Activated CD4-positive, alpha-beta T cell treated with anti-CD3 and anti-CD28 coated beads, Interleukin-2, amount 10 ng/mL, durations not matched to agents 7 days and 5 days (primary cell): ENCODE measurements around the gene KPNA6. TPM values are rescaled to one million over a fixed set of nuclear protein-coding genes. Genes with fewer than 3 reads are reported as not detected.
"Not testable (repeated sequence)": the region's sequence is repeated elsewhere in the genome, so short reads cannot be mapped to it uniquely, and the experiment has no call there.

ENCODE experiments used
- CTCF ChIA-PET: fragments of 350-600 bp; sonication (Branson Sonifier 250); formaldehyde crosslinking; loops from one replicate; lab custom pipeline; 2021; ENCODE audit warnings: antibody characterized with exemption; lab: Charles Lee
- POLR2A ChIA-PET: fragments of 350-600 bp; sonication (Branson Sonifier 250); formaldehyde crosslinking; loops from one replicate; lab custom pipeline; 2021; ENCODE audit warnings: antibody characterized with exemption; lab: Charles Lee
- DNase-seq: peaks from one replicate; pipeline ENCODE4 v3.0.0-alpha.2; 2020
- H3K27ac Mint-ChIP-seq: one replicate; pipeline ENCODE4 v1.8.0; 2021; ENCODE audit warnings: mild to moderate bottlenecking, moderate library complexity, mixed read lengths
- H3K27me3 Mint-ChIP-seq: one replicate; pipeline ENCODE4 v1.8.0; 2021; ENCODE audit warnings: mixed read lengths
- H3K36me3 Mint-ChIP-seq: one replicate; pipeline ENCODE4 v1.8.0; 2021; ENCODE audit warnings: low read depth, mixed read lengths
- H3K4me1 Mint-ChIP-seq: one replicate; pipeline ENCODE4 v1.8.0; 2021; ENCODE audit warnings: mixed read lengths
- H3K4me3 Mint-ChIP-seq: one replicate; pipeline ENCODE4 v1.8.0; 2021; ENCODE audit warnings: mild to moderate bottlenecking, moderate library complexity, mixed read lengths
- H3K9me3 Mint-ChIP-seq: one replicate; pipeline ENCODE4 v1.8.0; 2021; ENCODE audit warnings: mixed read lengths
- total RNA-seq, 2 experiments: library from RNA; stranded (reverse); gene quantifications; one replicate each; pipeline ENCODE4 v1.2.3, GENCODE V29; 2021

The KPNA6 gene
- total RNA-seq, 2 experiments from 2014 or later: 64.8 to 64.9 TPM

DNA sequence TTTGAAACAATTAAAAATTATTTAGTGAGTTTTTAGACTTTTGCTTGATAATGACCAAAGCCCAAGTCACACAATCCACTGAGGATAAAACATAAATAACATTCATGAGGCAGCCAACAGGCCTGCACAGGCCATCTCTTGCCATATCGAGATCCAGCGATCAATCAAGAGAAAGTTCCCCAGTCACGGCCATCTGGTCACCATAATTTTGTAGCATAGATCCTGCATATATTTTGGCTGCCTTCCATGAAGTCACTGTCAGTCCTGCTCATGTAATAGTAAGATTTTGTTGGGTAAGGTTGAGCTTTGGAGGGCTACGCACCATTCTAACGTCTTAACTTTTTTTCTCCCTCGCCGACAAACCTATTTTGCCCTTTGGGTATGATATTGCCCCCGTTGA is 17.5 kb downstream of the KPNA6 start:
- Mint-ChIP-seq H3K4me1 (peaks cover 52% of the 10 kb centered on the region), H3K9me3 (no peaks in the 10 kb centered on the region), H3K27ac (no peak overlapping the region), H3K27me3 (no peaks in the 10 kb centered on the region), H3K4me3 (no peak overlapping the region), H3K36me3 (peaks cover 11% of the 10 kb centered on the region)
- POLR2A ChIA-PET: no interaction called here
- CTCF ChIA-PET: interaction anchor here (1.3 kb wide), 1 partner anchor 16 kb away, joined by 4 read pairs; no protein-coding TSS in a partner anchor
- no peak for DNase-seq

DNA sequence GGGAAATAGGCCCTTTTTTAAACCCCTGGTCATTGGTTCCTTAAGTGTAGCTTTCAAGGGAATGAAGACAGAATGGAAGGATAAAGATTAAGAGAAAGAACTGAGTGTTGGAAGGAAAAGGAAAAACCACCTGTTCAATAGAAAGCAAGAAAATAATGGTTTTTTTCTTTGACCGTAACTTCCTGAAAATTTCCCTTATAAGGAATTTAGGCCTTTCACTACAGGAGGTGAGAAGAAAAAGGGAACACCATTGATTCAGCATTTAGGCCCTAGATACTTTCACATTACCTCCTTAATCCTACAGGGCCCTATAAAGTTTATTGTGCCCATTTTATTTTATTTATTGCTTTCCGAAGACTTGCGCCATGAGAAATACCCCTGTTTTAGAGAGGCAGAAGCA is 18.9 kb downstream of the KPNA6 start:
- ChIA-PET CTCF (interaction anchor here (1.0 to 1.9 kb wide), 3 partner anchors 14 to 19 kb away, joined by 3 to 4 read pairs (median 3); partner anchors contain the start of gene KPNA6), POLR2A (no interaction called here)
- no peak overlapping the region for H3K4me3 Mint-ChIP-seq
- no peak for DNase-seq
- no peaks in the 10 kb centered on the region for H3K9me3 Mint-ChIP-seq
- no peak overlapping the region for H3K27ac Mint-ChIP-seq
- H3K4me1 Mint-ChIP-seq: peaks cover 43% of the 10 kb centered on the region
- H3K36me3 Mint-ChIP-seq: peaks cover 14% of the 10 kb centered on the region
- no peaks in the 10 kb centered on the region for H3K27me3 Mint-ChIP-seq

DNA sequence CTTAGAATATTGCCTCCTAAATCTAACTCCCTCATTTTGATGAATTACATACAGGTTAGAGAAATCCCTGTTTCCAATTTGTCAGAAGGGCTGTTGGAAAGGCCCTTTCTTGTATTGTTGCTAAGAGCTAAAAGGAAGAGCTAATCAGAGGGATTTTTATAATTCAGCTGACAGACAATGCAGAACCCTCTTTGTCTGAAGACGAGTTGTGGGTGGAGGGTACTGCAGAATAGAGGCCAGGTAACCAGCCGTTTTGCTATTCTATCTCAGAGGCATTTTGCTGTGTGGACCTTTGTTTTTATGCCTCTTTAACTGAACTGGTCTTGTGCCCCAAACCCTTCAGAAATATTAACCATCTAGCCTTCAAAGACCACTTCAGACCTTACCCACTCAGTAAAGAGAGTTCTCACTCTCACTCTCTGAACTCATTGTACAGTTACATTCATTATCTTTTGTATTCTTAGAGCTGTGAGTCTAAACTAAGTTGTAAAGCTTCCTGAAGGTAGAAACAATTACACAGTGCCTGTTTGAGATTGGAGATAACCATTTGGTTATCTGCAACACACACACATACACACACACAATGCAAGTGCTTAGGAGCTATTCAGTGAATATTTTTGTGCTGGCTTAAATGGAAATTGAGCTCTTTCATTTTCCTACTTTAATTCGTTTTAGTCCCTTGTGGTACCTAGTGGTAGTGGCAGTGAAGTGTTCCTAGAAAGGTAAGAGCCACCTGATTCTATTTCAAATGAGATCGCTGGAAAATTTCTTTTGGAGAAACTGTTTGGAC is 19.7 kb downstream of the KPNA6 start:
- Mint-ChIP-seq H3K36me3 (peaks cover 10% of the 10 kb centered on the region), H3K4me3 (no peak overlapping the region), H3K4me1 (peaks cover 34% of the 10 kb centered on the region), H3K27ac (no peak overlapping the region), H3K27me3 (no peaks in the 10 kb centered on the region), H3K9me3 (no peaks in the 10 kb centered on the region)
- CTCF ChIA-PET: interaction anchor here (0.6 to 1.9 kb wide), 4 partner anchors 15 to 130 kb away, joined by 3 to 4 read pairs (median 3); no protein-coding TSS in a partner anchor
- DNase-seq: no peak
- POLR2A ChIA-PET: no interaction called here

DNA sequence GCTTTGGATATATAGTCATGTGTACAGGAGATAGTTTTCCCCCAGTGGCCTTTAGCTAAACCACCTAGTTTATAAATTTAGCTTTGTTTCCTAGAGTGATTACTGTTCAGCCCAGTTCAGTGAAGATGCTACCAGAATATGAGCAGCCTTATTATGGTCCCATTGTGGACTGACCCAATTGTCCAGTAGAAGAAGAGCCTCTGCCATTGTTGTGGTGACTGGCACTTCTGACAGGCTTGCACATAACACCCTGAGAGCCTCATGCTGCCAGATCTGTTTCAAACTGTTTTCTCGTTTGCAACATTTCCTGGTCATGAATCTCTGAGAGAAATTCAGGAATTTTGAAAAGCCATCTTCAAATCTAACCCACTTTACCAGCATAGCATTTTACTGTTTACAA is 20.6 kb downstream of the KPNA6 start:
- POLR2A ChIA-PET: no interaction called here
- Mint-ChIP-seq H3K27me3 (no peaks in the 10 kb centered on the region), H3K36me3 (peaks cover 11% of the 10 kb centered on the region), H3K9me3 (no peaks in the 10 kb centered on the region), H3K4me1 (peaks cover 26% of the 10 kb centered on the region), H3K4me3 (no peak overlapping the region), H3K27ac (no peak overlapping the region)
- CTCF ChIA-PET: interaction anchor here (1.1 to 1.9 kb wide), 3 partner anchors 16 to 24 kb away, joined by 3 to 4 read pairs (median 3); no protein-coding TSS in a partner anchor
- no peak for DNase-seq

DNA sequence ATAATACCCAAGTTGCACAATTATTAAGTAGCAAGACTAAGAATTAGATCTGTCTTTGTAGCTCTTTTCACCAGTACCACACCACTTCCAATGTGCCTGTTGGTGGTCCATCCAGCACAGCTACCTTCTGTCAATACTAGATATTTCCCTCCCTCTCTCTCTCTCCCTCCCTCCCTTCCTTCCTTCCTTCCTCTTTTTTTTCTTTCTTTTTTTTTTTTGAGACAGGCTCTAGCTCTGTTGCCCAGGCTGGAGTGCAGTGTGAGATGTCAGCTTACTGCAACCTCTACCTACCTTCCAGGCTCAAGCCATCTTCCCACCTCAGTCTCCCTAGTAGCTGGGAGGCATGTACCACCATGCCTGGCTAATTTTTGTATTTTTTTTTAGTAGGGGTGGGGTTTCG is 21.1 kb downstream of the KPNA6 start:
- peaks cover 26% of the 10 kb centered on the region for H3K4me1 Mint-ChIP-seq
- no peaks in the 10 kb centered on the region for H3K9me3 Mint-ChIP-seq
- peaks cover 11% of the 10 kb centered on the region for H3K36me3 Mint-ChIP-seq
- no peak for DNase-seq
- H3K27ac Mint-ChIP-seq: no peak overlapping the region
- H3K27me3 Mint-ChIP-seq: no peaks in the 10 kb centered on the region
- POLR2A ChIA-PET: no interaction called here
- CTCF ChIA-PET: interaction anchor here (0.6 to 1.9 kb wide), 3 partner anchors 16 to 300 kb away, joined by 4 to 5 read pairs (median 4); no protein-coding TSS in a partner anchor
- H3K4me3 Mint-ChIP-seq: no peak overlapping the region

DNA sequence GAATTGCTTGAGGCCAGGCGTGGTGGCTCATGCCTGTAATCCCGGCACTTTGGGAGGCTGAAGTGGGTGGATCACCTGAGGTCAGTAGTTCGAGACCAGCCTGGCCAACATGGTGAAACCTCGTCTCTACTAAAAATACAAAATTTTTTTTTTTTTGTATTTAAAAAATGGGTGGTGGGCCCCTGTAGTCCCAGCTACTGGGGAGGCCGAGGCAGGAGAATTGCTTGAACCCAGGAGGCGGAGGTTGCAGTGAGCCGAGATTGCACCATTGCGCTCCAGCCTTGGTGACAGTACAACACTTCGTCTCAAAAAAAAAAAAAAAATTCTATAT is 26.1 kb downstream of the KPNA6 start:
- POLR2A ChIA-PET, H3K27ac Mint-ChIP-seq, DNase-seq, H3K4me3 Mint-ChIP-seq, H3K9me3 Mint-ChIP-seq, H3K27me3 Mint-ChIP-seq: not testable (repeated sequence)
- H3K4me1 Mint-ChIP-seq: peaks cover 18% of the 10 kb centered on the region
- CTCF ChIA-PET: interaction anchor here (0.6 to 1.0 kb wide), 4 partner anchors 12 to 451 kb away, joined by 3 to 4 read pairs (median 3); no protein-coding TSS in a partner anchor
- H3K36me3 Mint-ChIP-seq: peaks cover 26% of the 10 kb centered on the region

DNA sequence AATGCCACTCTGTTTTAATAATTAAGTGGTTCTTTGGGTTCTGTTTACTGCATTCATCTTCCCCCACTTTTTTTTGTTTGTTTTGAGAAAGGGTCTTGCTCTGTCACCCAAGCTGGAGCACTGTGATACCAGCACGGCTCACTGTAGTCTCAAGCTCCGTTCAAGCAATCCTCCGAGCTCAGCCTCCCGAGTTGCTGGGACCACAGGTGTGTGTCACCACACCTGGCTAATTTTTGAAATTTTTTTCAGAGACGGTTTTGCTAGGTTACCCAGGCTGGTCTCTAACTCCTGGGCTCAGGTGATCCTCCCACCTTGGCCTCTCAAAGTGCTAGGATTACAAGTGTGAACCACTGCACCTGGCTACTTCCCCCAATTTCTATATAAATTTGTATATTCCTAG is 29.3 kb downstream of the KPNA6 start:
- ChIA-PET POLR2A (interaction anchor here (0.6 kb wide), 1 partner anchor 1393 kb away, joined by 4 read pairs; no protein-coding TSS in a partner anchor), CTCF (interaction anchor here (1.6 kb wide), 1 partner anchor 29 kb away, joined by 6 read pairs; the partner anchor contains the start of gene KPNA6)
- no peaks in the 10 kb centered on the region for H3K27me3 Mint-ChIP-seq
- peaks cover 3% of the 10 kb centered on the region for H3K9me3 Mint-ChIP-seq
- H3K27ac Mint-ChIP-seq: no peak overlapping the region
- no peak overlapping the region for H3K4me3 Mint-ChIP-seq
- no peak for DNase-seq
- peaks cover 27% of the 10 kb centered on the region for H3K4me1 Mint-ChIP-seq
- H3K36me3 Mint-ChIP-seq: peaks cover 24% of the 10 kb centered on the region

DNA sequence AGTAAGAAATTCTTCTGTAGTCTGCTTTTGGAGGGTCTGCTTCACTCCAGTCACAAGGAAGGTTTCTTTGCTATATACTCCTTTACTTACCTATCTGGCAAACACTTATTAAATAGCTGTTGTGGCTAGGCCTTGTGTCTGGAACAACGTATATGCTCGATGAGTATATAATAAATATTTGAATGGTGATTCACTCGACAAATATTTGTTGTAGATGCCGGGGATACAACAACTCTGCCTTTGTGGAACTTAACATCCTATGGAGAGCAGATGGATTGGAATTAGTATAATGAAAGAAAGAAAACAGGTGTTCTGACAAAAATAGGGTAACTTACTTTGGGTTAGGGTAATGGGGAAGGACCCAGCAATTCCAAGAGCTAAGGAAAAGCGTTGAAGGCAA is 31.1 kb downstream of the KPNA6 start:
- H3K4me1 Mint-ChIP-seq: peaks cover 33% of the 10 kb centered on the region
- no peak for DNase-seq
- no peak overlapping the region for H3K27ac Mint-ChIP-seq
- H3K9me3 Mint-ChIP-seq: peaks cover 3% of the 10 kb centered on the region
- H3K36me3 Mint-ChIP-seq: peaks cover 24% of the 10 kb centered on the region
- ChIA-PET CTCF (no interaction called here), POLR2A (no interaction called here)
- H3K4me3 Mint-ChIP-seq: no peak overlapping the region
- no peaks in the 10 kb centered on the region for H3K27me3 Mint-ChIP-seq

DNA sequence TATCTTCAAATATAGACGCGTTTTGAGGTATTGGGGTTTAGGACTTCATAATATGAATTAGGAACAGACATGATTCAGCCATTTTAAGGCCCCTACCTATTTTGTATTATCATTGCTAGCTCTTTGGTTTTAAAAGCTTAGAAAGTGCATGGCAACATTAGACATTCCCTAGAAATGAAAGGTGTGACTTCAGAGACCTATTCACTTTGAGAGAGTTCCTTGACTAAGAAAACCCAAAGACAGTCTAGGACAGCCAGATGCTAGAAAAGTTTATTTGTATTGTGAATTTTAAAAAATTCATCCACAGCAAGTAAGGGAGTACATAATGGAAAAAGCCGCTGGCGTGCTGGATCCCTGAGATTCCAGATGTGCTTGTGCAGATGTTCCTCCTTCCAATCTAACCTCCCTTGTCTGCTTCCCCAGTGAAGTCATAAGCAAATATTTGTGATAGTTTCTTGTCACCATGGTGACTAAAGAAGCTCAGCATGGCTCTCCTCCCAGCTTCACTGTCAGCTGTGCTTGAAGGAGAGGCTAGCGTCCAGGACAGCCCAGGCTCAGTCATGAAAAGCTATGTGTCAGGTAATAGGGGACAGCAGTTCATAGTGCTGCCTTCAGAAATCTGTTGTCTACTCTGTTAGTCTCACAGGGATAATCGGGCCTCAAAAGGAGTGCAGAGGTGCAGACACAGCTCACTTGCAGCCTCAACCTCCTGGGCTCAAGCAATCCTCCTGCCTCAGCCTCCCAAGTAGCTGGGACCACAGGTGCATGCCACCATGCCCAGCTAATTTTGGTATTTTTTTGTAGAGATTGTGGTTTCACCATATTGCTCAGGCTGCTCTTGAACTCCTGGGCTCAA is 34.8 kb downstream of the KPNA6 start:
- POLR2A ChIA-PET: interaction anchor here (0.6 kb wide), 1 partner anchor 204 kb away, joined by 4 read pairs; the partner anchor contains the start of gene PTP4A2
- H3K4me1 Mint-ChIP-seq: peaks cover 44% of the 10 kb centered on the region
- no peaks in the 10 kb centered on the region for H3K27me3 Mint-ChIP-seq
- H3K27ac Mint-ChIP-seq: no peak overlapping the region
- H3K4me3 Mint-ChIP-seq: no peak overlapping the region
- CTCF ChIA-PET: interaction anchor here (0.6 to 1.3 kb wide), 3 partner anchors 24 to 210 kb away, joined by 3 to 4 read pairs (median 3); no protein-coding TSS in a partner anchor
- peaks cover 25% of the 10 kb centered on the region for H3K36me3 Mint-ChIP-seq
- H3K9me3 Mint-ChIP-seq: peaks cover 4% of the 10 kb centered on the region
- DNase-seq: no peak

DNA sequence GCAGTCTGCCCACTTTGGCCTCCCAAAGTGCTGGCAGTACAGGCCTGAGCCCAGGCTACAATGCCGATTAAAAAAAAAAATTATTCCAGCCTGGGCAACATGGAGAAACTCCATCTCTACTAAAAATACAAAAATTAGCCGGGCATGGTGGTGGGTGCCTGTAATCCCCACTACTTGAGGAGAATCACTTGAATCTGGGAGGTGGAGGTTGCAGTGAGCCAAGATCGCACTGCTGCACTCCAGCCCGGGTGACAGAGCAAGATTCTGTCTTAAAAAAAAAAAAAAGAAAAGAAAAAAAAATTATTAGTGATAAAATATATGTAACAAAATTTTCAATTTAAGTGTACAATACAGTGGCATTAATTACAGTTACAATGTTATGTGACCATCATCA is 35.4 kb downstream of the KPNA6 start:
- H3K9me3 Mint-ChIP-seq, H3K4me3 Mint-ChIP-seq, DNase-seq, POLR2A ChIA-PET, H3K27ac Mint-ChIP-seq, H3K27me3 Mint-ChIP-seq: not testable (repeated sequence)
- CTCF ChIA-PET: interaction anchor here (0.6 kb wide), 1 partner anchor 23 kb away, joined by 3 read pairs; no protein-coding TSS in a partner anchor
- H3K4me1 Mint-ChIP-seq: peaks cover 40% of the 10 kb centered on the region
- peaks cover 29% of the 10 kb centered on the region for H3K36me3 Mint-ChIP-seq

DNA sequence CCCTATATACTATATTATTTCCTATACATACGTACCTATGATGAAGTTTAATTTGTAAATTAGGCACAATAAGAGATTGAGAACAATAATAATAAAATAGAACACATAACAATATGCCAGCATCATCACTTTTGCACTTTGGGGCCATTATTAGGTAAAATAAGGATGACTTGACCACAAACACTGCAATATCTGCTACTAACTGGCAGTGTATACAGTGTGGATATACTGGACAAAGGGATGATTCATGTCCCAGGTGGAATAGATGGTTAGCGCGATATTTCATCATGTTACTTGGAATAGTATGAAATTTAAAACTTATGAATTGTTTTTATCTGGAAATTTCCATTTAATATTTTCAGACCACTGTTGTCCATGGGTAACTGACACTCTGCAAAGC is 36.2 kb downstream of the KPNA6 start:
- CTCF ChIA-PET: no interaction called here
- H3K27me3 Mint-ChIP-seq: no peaks in the 10 kb centered on the region
- DNase-seq: no peak
- POLR2A ChIA-PET: no interaction called here
- H3K4me1 Mint-ChIP-seq: peaks cover 33% of the 10 kb centered on the region
- H3K36me3 Mint-ChIP-seq: peaks cover 31% of the 10 kb centered on the region
- H3K27ac Mint-ChIP-seq: no peak overlapping the region
- peaks cover 10% of the 10 kb centered on the region for H3K9me3 Mint-ChIP-seq
- no peak overlapping the region for H3K4me3 Mint-ChIP-seq

DNA sequence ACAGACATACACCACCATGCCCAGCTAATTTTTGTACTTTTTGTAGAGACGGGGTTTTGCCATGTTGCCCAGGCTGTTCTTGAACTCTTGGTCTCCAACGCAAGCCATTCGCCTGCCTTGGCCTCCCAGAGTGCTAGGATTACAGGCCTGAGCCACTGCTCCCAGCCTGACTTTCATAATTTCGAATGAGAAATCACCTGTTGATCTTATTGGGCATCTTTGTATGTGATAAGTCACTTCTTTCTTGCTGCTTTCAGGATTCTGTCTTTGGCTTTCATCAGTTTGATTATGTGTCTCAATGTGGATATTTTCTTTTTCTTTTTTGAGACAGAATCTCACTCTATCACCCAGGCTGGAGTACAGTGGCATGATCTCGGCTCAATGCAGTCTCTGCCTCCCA is 39.9 kb downstream of the KPNA6 start:
- H3K9me3 Mint-ChIP-seq: peaks cover 12% of the 10 kb centered on the region
- DNase-seq, H3K4me3 Mint-ChIP-seq, POLR2A ChIA-PET, CTCF ChIA-PET, H3K27ac Mint-ChIP-seq, H3K27me3 Mint-ChIP-seq: not testable (repeated sequence)
- H3K36me3 Mint-ChIP-seq: peaks cover 34% of the 10 kb centered on the region
- peaks cover 17% of the 10 kb centered on the region for H3K4me1 Mint-ChIP-seq
